H1 (cell line): ENCODE measurements around the gene PRRC2A. TPM values are rescaled to one million over a fixed set of nuclear protein-coding genes. Genes with fewer than 3 reads are reported as not detected.

Source experiments
- CTCF ChIA-PET: fragments of 300-600 bp; sonication (Branson Sonifier 250); formaldehyde crosslinking; loops from one replicate; lab custom pipeline; 2021; ENCODE audit not compliant: partially characterized antibody; lab: Charles Lee
- POLR2A ChIA-PET: fragments of 300-600 bp; sonication (Branson Sonifier 250); formaldehyde crosslinking; loops from one replicate; lab custom pipeline; 2021; ENCODE audit warnings: inconsistent platforms; ENCODE audit not compliant: partially characterized antibody; lab: Charles Lee
- DNase-seq, 2 experiments: peaks; one replicate each; pipeline versions ENCODE4 v3.0.0 to v3.0.0-alpha.2; 2010 to 2022; ENCODE audit warnings: low spot score in 2 of 2, low read depth in 1 of 2, mixed read lengths in 1 of 2
- FAIRE-seq: peaks from 2 replicates; lab custom pipeline; 2011; peaks lifted over from hg19 to GRCh38; lab: Jason Lieb, UNC
- H2AFZ ChIP-seq: 2 replicates; pipeline ENCODE4 v1.8.1; 2012; ENCODE audit warnings: low read length, inconsistent platforms
- H2AK5ac ChIP-seq: 2 replicates; pipeline ENCODE4 v1.6.1; 2013; ENCODE audit warnings: low read depth, low read length
- H2BK120ac ChIP-seq: replicated peaks from 2 replicates; pipeline ENCODE3; 2013; ENCODE audit warnings: low read depth, low read length, inconsistent platforms
- H2BK12ac ChIP-seq: 2 replicates; pipeline ENCODE4 v1.6.1; 2013; ENCODE audit warnings: low read depth, low read length
- H2BK15ac ChIP-seq: 2 replicates; pipeline ENCODE4 v1.6.1; 2013; ENCODE audit warnings: low read length
- H2BK20ac ChIP-seq: 2 replicates; pipeline ENCODE4 v1.6.1; 2013; ENCODE audit warnings: low read length
- H2BK5ac ChIP-seq: 2 replicates; pipeline ENCODE4 v1.6.1; 2013; ENCODE audit warnings: low read depth, low read length
- H3K14ac ChIP-seq: 2 replicates; pipeline ENCODE4 v1.6.1; 2013; ENCODE audit warnings: inconsistent platforms; ENCODE audit not compliant: insufficient read length
- H3K18ac ChIP-seq: 2 replicates; pipeline ENCODE4 v1.6.1; 2013; ENCODE audit warnings: low read length; ENCODE audit errors: extremely low read depth
- H3K23ac ChIP-seq: 2 replicates; pipeline ENCODE4 v1.6.1; 2013; ENCODE audit warnings: inconsistent platforms; ENCODE audit not compliant: insufficient read length
- H3K23me2 ChIP-seq: 2 replicates; pipeline ENCODE4 v1.6.1; 2013; ENCODE audit warnings: low read depth, low read length
- H3K27ac ChIP-seq: 2 replicates; pipeline ENCODE4 v1.6.1; 2011; ENCODE audit warnings: low read depth, low read length, inconsistent platforms
- H3K27me3 ChIP-seq, 4 experiments: replicated peaks in 1 of 4; 1 replicate in 1 of 4; 2 replicates in 3 of 4; pipeline versions ENCODE4 v1.6.1 to v1.8.1; 2011 to 2013; ENCODE audit warnings: low read length in 3 of 4, mild to moderate bottlenecking in 3 of 4, inconsistent platforms in 2 of 4, mixed read lengths in 2 of 4, moderate library complexity in 1 of 4; ENCODE audit not compliant: control insufficient read depth in 3 of 4, insufficient read depth in 3 of 4; ENCODE audit errors: extremely low read depth in 1 of 4
- H3K36me3 ChIP-seq, 4 experiments: 2 replicates each; pipeline versions ENCODE4 v1.6.1 to v1.8.1; 2011 to 2013; ENCODE audit warnings: mild to moderate bottlenecking in 4 of 4, low read length in 3 of 4, moderate library complexity in 2 of 4, control low read depth in 1 of 4, inconsistent platforms in 1 of 4; ENCODE audit not compliant: insufficient read depth in 4 of 4, control insufficient read depth in 2 of 4
- H3K4ac ChIP-seq: replicated peaks from 2 replicates; pipeline ENCODE3; 2013; ENCODE audit warnings: low read length, low read depth, mixed read lengths, inconsistent platforms; ENCODE audit not compliant: insufficient read length
- H3K4me1 ChIP-seq, 4 experiments: replicated peaks in 1 of 4; 1 replicate in 1 of 4; 2 replicates in 3 of 4; pipeline versions ENCODE4 v1.6.1 to v1.8.1; 2011 to 2013; ENCODE audit warnings: low read length in 3 of 4, inconsistent platforms in 2 of 4, mixed read lengths in 1 of 4; ENCODE audit not compliant: insufficient read depth in 4 of 4, control insufficient read depth in 3 of 4
- H3K4me2 ChIP-seq, 2 experiments: 2 replicates each; pipeline versions ENCODE4 v1.6.1 to v1.8.1; 2011 to 2013; ENCODE audit warnings: low read depth in 2 of 2, low read length in 2 of 2, control low read depth in 1 of 2, inconsistent platforms in 1 of 2, mild to moderate bottlenecking in 1 of 2; ENCODE audit not compliant: insufficient read depth in 1 of 2
- H3K4me3 ChIP-seq, 4 experiments: fragments of 200-600, 300-600 bp in 1 of 4; sonication (generic), shearing (Covaris generic), sonication (Bioruptor Twin) in 1 of 4; 2 replicates each; pipeline versions ENCODE4 v1.5.1 to v1.8.1; 2011 to 2016; ENCODE audit warnings: low read length in 4 of 4, low read depth in 3 of 4, control low read depth in 2 of 4, inconsistent platforms in 2 of 4, mild to moderate bottlenecking in 2 of 4, mixed read lengths in 1 of 4, moderate library complexity in 1 of 4; ENCODE audit not compliant: insufficient read depth in 2 of 4; ENCODE audit errors: extremely low read depth in 1 of 4
- H3K56ac ChIP-seq: replicated peaks from 2 replicates; pipeline ENCODE3; 2013; ENCODE audit warnings: low read depth, mild to moderate bottlenecking, mixed read lengths, low read length, inconsistent platforms; ENCODE audit not compliant: insufficient read length
- H3K79me1 ChIP-seq: 2 replicates; pipeline ENCODE4 v1.6.1; 2013; ENCODE audit warnings: low read depth, low read length, control low read depth
- H3K79me2 ChIP-seq, 2 experiments: 2 replicates each; pipeline versions ENCODE4 v1.6.1 to v1.8.1; 2012 to 2013; ENCODE audit warnings: low read length in 2 of 2, mild to moderate bottlenecking in 2 of 2, inconsistent platforms in 1 of 2; ENCODE audit not compliant: insufficient read depth in 2 of 2, control insufficient read depth in 1 of 2
- H3K9ac ChIP-seq, 4 experiments: replicated peaks in 1 of 4; 1 replicate in 1 of 4; 2 replicates in 3 of 4; pipeline versions ENCODE4 v1.6.1 to v1.8.1; 2011 to 2013; ENCODE audit warnings: low read depth in 3 of 4, low read length in 3 of 4, control low read depth in 2 of 4, mild to moderate bottlenecking in 2 of 4, moderate library complexity in 2 of 4, inconsistent platforms in 1 of 4; ENCODE audit errors: extremely low read depth in 1 of 4
- H3K9me3 ChIP-seq, 2 experiments: 2 replicates each; pipeline versions ENCODE4 v1.6.1 to v1.8.1; 2012 to 2013; ENCODE audit warnings: mild to moderate bottlenecking in 2 of 2, moderate library complexity in 2 of 2, control low read depth in 1 of 2, inconsistent platforms in 1 of 2, low read depth in 1 of 2, low read length in 1 of 2, mixed read lengths in 1 of 2; ENCODE audit not compliant: insufficient read depth in 2 of 2
- H4K20me1 ChIP-seq, 2 experiments: replicated peaks in 1 of 2; 2 replicates each; pipeline versions ENCODE3 to v1.8.1; 2011 to 2013; ENCODE audit warnings: inconsistent platforms in 2 of 2, low read length in 2 of 2, mild to moderate bottlenecking in 1 of 2; ENCODE audit not compliant: insufficient read depth in 2 of 2, control insufficient read depth in 1 of 2
- H4K5ac ChIP-seq: 2 replicates; pipeline ENCODE4 v1.6.1; 2013; ENCODE audit warnings: low read length, low read depth, mixed read lengths, inconsistent platforms; ENCODE audit not compliant: insufficient read length
- H4K8ac ChIP-seq: 2 replicates; pipeline ENCODE4 v1.8.0; 2013; ENCODE audit warnings: mild to moderate bottlenecking, moderate library complexity, low read length, inconsistent platforms; ENCODE audit not compliant: insufficient read depth; ENCODE audit errors: extremely low read depth
- H4K91ac ChIP-seq: replicated peaks from 2 replicates; pipeline ENCODE3; 2013; ENCODE audit warnings: low read length, mixed read lengths, inconsistent platforms; ENCODE audit not compliant: insufficient read length
- CBX8 ChIP-seq: fragments of 300-800, 300-1000 bp; sonication (generic); IDR thresholded peaks from 2 replicates; pipeline ENCODE4 v1.7.1; 2016; ENCODE audit warnings: low read depth, low read length, borderline replicate concordance
- E2F6 ChIP-seq: IDR thresholded peaks from 2 replicates; pipeline ENCODE4 v1.6.1; 2012; ENCODE audit warnings: inconsistent platforms
- EGR1 ChIP-seq: IDR thresholded peaks from 2 replicates; pipeline ENCODE4 v1.6.1; 2011; ENCODE audit warnings: low read depth, low read length, borderline replicate concordance
- GABPA ChIP-seq: IDR thresholded peaks from 2 replicates; pipeline ENCODE4 v1.6.1; 2011; ENCODE audit warnings: mild to moderate bottlenecking, low read length, moderate library complexity, borderline replicate concordance; ENCODE audit not compliant: insufficient read depth
- KDM1A ChIP-seq: fragments of 200-600, 300-600 bp; sonication (generic); IDR thresholded peaks from 2 replicates; pipeline ENCODE4 v1.7.1; 2016; ENCODE audit warnings: mild to moderate bottlenecking, low read length, borderline replicate concordance
- SAP30 ChIP-seq: fragments of 300-600 bp; sonication (generic); IDR thresholded peaks from 2 replicates; pipeline ENCODE4 v1.7.1; 2012; ENCODE audit warnings: low read length, moderate library complexity, mild to moderate bottlenecking, inconsistent platforms; ENCODE audit not compliant: insufficient read depth, insufficient replicate concordance
- SP4 ChIP-seq: IDR thresholded peaks from 2 replicates; pipeline ENCODE4 v1.6.1; 2012; ENCODE audit warnings: low read length, inconsistent platforms
- TAF1 ChIP-seq: IDR thresholded peaks from 2 replicates; pipeline ENCODE4 v1.6.1; 2011; ENCODE audit warnings: mild to moderate bottlenecking, low read depth, low read length
- WGBS, 2 experiments: shearing (Covaris generic) in 1 of 2; methylation state at CpG; one replicate each; pipeline versions ENCODE4 v1.1.6 to v1.1.7; 2013 to 2015; ENCODE audit warnings: low lambda C conversion rate in 2 of 2, mixed read lengths in 2 of 2, inconsistent platforms in 1 of 2, low coverage in 1 of 2, missing lambda C conversion rate in 1 of 2; ENCODE audit not compliant: insufficient replicate concordance in 2 of 2, insufficient coverage in 1 of 2, insufficient read length in 1 of 2; ENCODE audit errors: extremely low coverage in 1 of 2, missing lambda C conversion rate in 1 of 2; 5-methylcytosine and 5-hydroxymethylcytosine counted together
- polyA plus RNA-seq, 7 experiments: library from polyadenylated mRNA; depleted of rRNA in 3 of 7; stranded (reverse) in 5 of 7; unstranded in 2 of 7; fragments of >200 nt in 5 of 7; fragments of 200-250 nt in 2 of 7; gene quantifications; 1 replicate in 5 of 7; 2 replicates in 1 of 7; 4 replicates in 1 of 7; pipeline versions ENCODE4 v1.2.1 to v1.2.3, GENCODE V29; 2011 to 2013; ENCODE audit warnings: missing spikeins in 2 of 7, mixed read lengths in 2 of 7
- total RNA-seq: library from RNA; stranded (reverse); fragmentation: NEBNext Ultra II Directional; extraction: Animal tissue kit (Norgen Biotek cat#: 25700); gene quantifications from 2 replicates; pipeline ENCODE4 v1.2.1, GENCODE V29; 2021

The PRRC2A gene
- total and polyA plus RNA-seq, 2 of the 8 experiments (the other 6 are each of a cell fraction or from before 2014, with no cell fraction given): 118 to 300 TPM

- H3K36me3 ChIP-seq: no peaks in the 10 kb centered on the region
- no peak overlapping the region for H3K9ac ChIP-seq
- H3K23ac ChIP-seq: no peak overlapping the region
- no peak overlapping the region for H2BK120ac ChIP-seq
- H3K27me3 ChIP-seq: peaks cover 3 to 13% (median 12%) of the 10 kb centered on the region in 4 experiments; a peak in 6 of 7 replicates
- no peak overlapping the region for H3K4me2 ChIP-seq
- H3K23me2 ChIP-seq: peaks cover 9% of the 10 kb centered on the region; the same call in 1 of the 2 replicates
- H3K4me1 ChIP-seq: peaks cover 0 to 7% (median 2%) of the 10 kb centered on the region in 4 experiments; a peak in 4 of 7 replicates
- WGBS, 2 experiments: 90% methylated on average over 8 of the region's 8 CpGs; no CpG with 5 or more reads in 1 of the 2 experiments
- no peak overlapping the region for H2BK15ac ChIP-seq
- no peaks in the 10 kb centered on the region for H3K79me2 ChIP-seq
- CTCF ChIA-PET: interaction anchor here (0.6 to 2.6 kb wide), 11 partner anchors 12 to 245 kb away, joined by 3 to 12 read pairs (median 4); partner anchors contain the start of genes DDAH2 and GPANK1
- no peak for FAIRE-seq
- H4K20me1 ChIP-seq: no peaks in the 10 kb centered on the region
- H2AFZ ChIP-seq: no peak overlapping the region
- H3K4ac ChIP-seq: no peak overlapping the region
- no peak overlapping the region for H2BK5ac ChIP-seq
- no peak overlapping the region for H2BK12ac ChIP-seq
- no peak overlapping the region for H4K8ac ChIP-seq
- H3K4me3 ChIP-seq: no peak overlapping the region
- no peak overlapping the region for H3K14ac ChIP-seq
- no peak overlapping the region for H2BK20ac ChIP-seq
- H2AK5ac ChIP-seq: no peak overlapping the region
- POLR2A ChIA-PET: interaction anchor here (1.0 to 2.1 kb wide), 7 partner anchors 11 to 150 kb away, joined by 3 to 14 read pairs (median 4); partner anchors contain the start of genes BAG6, GPANK1 and HSPA1B
- no peak overlapping the region for H4K5ac ChIP-seq
- H3K9me3 ChIP-seq: no peaks in the 10 kb centered on the region
- H4K91ac ChIP-seq: no peak overlapping the region
- H3K27ac ChIP-seq: no peak overlapping the region
- H3K18ac ChIP-seq: no peak overlapping the region
- H3K56ac ChIP-seq: no peak overlapping the region
- TF ChIP-seq E2F6 (no peak), TAF1 (no peak), SP4 (no peak), EGR1 (no peak), KDM1A (no peak), GABPA (no peak), CBX8 (no peak), SAP30 (no peak)
- TF ChIP-seq, all 59 proteins: peak for 0
- no peaks in the 10 kb centered on the region for H3K79me1 ChIP-seq
- no peak for DNase-seq
Measured at GRCh38 chr6:31677955-31678354, 57.4 kb downstream of the PRRC2A start.
